Adipose tissue (tissue), 3 donors: ENCODE data around the gene TBXT. TPM values are rescaled to one million over a fixed set of nuclear protein-coding genes. Genes with fewer than 3 reads are reported as not detected.

ENCODE experiments used
- H3K27ac ChIP-seq: one replicate; pipeline ENCODE4 v1.5.1; 2013; ENCODE audit warnings: low read depth, low read length
- WGBS, 3 donors: extraction: QIAGEN DNeasy Blood & Tissue Kit; methylation state at CpG; one replicate each; pipeline ENCODE4 v1.1.7; 2013; 5-methylcytosine and 5-hydroxymethylcytosine counted together
- polyA plus RNA-seq, 3 donors: library from polyadenylated mRNA; stranded (reverse); fragments of 200-250 nt; gene quantifications; one replicate each; pipeline ENCODE4 v1.2.3, GENCODE V29; 2013
- donor health status: healthy with polysubstance abuse.
- donor health status: Bipolar disorder and iron deficiency.
- donor health status: healthy.

The TBXT gene, protein sequence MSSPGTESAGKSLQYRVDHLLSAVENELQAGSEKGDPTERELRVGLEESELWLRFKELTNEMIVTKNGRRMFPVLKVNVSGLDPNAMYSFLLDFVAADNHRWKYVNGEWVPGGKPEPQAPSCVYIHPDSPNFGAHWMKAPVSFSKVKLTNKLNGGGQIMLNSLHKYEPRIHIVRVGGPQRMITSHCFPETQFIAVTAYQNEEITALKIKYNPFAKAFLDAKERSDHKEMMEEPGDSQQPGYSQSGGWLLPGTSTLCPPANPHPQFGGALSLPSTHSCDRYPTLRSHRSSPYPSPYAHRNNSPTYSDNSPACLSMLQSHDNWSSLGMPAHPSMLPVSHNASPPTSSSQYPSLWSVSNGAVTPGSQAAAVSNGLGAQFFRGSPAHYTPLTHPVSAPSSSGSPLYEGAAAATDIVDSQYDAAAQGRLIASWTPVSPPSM
- polyA plus RNA-seq, result not detected

DNA sequence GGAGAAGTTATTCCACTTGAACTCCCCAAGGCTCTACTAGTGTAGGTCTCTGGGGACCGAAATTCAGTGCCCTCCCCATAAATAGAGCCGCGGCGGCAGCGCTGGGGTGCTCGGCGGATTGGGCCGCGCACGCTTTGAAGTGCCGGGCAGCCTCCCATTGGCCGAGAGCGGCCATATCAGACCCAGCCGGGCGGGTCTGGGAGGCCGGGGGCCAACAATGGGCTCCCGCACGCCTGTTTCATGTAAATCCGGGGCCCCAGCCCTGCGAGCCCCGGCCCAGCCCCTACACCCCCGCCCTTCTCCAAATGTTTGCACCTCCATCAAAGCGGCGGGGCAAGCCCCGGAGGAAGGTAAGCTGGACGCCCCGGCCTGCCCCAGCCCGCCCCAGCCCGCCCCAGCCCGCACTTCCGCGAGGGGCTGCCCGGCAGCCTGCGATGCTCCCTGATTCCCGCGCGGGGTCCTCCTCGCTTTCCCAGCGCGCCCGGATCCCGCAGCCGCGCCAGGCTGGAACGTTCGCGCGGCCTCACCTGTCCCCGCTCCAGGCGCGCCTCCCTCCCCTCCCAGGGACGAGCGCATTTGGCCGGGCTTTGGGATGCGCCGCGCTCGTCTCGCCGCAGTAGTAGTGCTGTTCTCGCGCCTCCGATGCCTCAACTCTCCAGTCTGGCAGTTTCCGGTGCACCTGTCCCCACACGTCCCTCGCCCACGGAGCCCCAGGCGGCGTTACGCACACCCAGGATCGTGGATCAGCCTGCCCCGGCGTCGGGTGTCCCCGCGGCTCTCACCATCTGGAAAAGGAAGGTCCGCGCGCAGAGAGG, at the start of gene TBXT:
TSS of gene TBXT (minus strand) at position 51 of the 815 bp plus-strand sequence. CDS start 260 bp downstream, outside the sequence.
- WGBS, 3 donors, result 1 to 2% (median 1%) methylated on average over 68 to 79 of the region's 79 CpGs
- H3K27ac ChIP-seq, result no peak within 1 kb of the TSS

DNA sequence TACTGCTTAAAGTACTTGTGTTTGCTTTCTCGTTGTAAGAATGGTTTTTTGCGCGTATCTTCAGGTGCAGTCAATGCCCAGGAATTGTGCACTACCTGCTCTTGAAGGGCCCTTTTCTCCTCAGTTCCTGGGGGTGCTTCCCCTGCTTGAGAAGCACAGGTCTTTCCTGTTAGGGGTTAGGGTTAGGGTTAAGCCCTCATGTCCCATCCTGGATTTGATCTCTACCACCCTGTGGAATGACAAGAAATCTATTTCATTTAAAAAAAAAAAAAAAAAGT, 39.6 kb upstream of the TBXT start:
- H3K27ac ChIP-seq, result no peak overlapping the region
- WGBS, 3 donors, result 89 to 96% (median 92%) methylated on average over 3 of the region's 3 CpGs

DNA sequence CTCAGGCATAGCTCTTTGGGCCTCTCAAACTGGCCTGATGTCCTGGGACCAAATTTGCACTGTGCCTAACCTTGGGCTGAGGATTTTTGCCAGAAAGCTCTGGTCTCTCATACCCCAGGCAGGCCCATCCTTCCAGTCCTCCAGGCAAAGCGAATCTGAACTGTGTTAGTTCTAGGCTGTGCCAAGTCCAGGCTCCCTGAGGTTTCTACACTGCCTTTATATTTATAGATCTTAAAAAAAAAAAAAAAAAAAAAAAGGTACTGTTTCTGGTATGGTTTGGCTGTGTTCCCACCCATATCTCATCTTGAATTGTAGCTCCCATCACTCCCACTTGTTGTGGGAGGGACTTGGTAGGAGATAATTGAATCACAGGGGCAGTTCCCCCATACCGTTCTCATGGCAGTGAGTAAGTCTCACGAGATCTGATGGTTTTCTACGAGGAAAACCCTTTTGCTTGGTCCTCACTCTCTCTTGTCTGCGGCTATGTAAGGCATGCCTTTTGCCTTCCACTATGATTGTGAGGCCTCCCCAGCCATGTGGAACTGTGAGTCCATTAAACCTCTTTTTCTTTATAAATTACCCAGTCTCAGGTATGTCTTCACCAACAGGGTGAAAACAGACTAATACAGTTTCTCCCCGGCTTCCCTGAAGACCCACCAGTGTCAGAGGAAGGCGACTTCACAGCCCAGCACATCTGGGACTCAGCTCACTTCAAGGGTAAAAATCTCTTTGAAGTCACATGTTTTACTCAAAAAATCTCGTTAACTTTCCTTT, 39.0 kb upstream of the TBXT start:
- WGBS, 3 donors, result 62 to 78% (median 73%) methylated on average over 8 of the region's 8 CpGs

DNA sequence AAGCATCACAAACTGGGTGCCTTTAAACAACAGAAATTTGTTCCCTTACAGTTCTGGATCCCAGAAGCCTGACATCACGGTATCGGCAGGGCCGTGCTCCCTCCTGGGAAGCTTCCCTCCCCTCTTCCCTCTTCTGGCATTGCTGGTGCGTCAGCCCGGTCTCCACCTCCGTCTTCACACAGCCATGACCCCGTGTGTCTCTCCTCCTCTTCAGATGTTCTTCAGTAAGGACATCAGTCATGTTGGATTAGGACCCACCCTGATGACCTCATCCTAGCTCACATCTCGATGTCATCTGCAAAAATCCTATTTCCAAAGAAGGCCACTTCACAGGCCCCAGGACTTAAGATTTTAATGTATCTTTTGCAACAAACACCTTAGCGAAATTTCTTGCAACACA, 38.4 kb upstream of the TBXT start:
- no peak overlapping the region for H3K27ac ChIP-seq
- WGBS, 3 donors, result 63 to 90% (median 65%) methylated on average over 9 of the region's 9 CpGs

More for the DNA sequence above, 39.0 kb upstream of the TBXT start:
- no peak overlapping the region for H3K27ac ChIP-seq

DNA sequence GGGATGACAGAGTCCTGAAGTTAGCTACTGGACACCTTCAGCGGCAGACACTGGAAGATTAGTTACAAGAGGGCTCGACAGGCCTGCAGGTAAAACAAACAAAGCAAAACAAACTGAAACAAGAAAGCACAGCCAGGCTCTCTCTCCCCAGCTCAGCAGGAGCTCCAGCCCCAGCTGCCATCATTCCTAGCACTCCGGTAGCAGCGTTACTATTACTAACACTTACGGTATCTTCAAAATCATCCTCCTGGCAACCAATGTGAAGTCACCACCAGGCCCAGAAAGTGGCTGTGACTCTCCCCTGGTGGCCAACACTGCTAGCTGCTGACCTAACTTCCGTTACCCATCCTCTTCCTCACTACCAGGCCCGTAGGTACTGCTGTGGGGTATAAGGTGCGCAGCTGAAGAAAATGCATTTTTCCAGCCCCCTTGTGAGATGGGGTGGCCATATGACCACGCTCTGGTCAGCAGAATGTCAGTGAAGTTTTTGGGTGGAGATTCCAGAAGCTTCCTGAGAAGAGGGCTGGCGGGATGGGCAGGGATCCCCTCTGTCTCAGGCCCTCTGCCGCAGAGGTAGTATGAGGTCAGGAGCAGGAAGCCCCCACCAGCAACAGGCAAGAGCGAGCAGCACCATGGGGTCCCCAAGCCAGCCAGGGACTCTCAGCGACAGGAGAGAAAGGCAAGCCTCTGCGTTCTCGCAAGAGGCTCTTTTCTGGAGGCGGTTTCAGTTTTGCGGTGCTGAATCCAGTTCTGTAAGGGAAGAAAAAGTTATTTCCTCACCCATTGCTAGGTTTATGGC, 37.4 kb upstream of the TBXT start:
- H3K27ac ChIP-seq, result no peak overlapping the region
- 74 to 92% (median 85%) methylated on average over 17 of the region's 17 CpGs for WGBS, 3 donors

DNA sequence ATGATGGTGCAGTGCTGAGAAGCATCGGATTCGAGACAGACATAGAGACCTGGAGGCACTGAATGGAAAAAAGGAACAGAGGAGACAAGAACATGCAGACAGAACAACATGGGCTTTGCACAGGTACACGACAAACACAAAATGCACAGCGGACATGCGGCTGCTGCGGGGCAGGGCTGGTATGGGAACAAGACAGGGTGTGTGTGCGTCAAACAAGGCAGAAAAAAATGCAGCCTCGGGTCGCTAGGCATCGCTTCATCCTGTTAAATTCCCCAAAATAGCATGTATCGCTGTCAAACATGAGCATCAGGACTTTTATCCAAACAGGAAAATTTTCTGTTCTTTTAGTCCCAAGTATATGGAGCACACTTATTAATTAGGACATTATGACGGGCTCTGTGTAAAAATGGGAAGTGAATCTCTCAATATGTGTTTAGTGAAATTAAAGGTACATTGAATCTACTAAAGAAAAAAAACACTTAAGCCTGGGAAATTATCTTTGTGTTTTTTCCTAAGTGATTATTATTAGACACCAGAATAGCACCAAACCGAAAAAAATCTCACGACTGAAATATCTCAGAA, 36.1 kb upstream of the TBXT start:
- no peak overlapping the region for H3K27ac ChIP-seq
- WGBS, 3 donors, result 90 to 91% (median 91%) methylated on average over 14 of the region's 14 CpGs

DNA sequence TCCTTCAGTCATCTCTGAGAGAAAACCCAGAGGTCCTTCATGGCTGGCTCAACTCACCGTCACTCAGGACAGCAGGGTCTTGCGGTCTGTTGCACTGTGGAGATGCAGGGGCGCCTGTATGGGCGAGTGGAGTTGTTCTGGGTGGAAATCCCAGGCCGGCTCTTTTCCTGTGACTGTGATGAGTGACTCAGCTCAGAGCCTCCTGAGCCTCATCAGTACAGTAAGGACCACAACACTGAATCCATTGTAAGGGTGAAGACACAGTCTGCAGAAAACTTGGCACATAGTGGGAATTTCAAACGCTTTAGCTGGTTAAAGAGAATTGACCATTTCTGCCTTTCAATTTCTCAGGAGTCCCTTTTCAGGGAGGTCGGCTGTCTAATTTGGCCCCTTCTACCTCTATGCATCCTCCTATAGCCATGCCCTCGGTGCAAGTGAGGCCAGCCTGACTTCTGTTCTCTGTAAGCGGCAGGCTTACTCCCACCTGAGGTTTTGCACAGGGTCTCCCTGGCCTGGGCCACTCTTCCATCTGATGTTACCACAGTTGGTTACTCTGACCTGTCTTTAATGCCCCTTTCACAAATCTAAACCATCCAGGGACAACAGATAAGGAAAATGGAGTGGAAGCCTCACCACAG, 35.5 kb upstream of the TBXT start:
- 81 to 93% (median 87%) methylated on average over 9 of the region's 9 CpGs for WGBS, 3 donors

DNA sequence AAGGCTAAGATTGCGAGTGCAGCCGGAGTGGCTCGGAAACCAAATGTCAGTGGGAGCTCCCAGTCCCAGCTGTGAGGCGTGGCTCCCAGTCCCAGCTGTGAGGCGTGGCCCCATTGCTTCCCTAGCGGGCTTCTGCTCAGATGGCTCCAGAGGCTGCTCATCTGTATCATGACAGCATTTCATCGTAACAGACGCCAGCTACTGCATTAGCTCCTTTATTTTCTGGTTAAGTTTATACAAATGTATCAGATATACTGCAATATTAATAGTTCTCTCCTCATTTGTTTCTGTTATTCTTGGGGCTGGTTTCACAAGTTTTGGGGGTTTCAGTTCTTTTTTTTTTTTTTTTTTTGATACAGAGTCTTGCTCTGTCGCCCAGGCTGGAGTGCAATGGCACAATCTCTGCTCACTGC, 34.7 kb upstream of the TBXT start:
- H3K27ac ChIP-seq, result no peak overlapping the region
- 58 to 77% (median 67%) methylated on average over 9 of the region's 9 CpGs for WGBS, 3 donors

More for the DNA sequence above, 35.5 kb upstream of the TBXT start:
- no peak overlapping the region for H3K27ac ChIP-seq

DNA sequence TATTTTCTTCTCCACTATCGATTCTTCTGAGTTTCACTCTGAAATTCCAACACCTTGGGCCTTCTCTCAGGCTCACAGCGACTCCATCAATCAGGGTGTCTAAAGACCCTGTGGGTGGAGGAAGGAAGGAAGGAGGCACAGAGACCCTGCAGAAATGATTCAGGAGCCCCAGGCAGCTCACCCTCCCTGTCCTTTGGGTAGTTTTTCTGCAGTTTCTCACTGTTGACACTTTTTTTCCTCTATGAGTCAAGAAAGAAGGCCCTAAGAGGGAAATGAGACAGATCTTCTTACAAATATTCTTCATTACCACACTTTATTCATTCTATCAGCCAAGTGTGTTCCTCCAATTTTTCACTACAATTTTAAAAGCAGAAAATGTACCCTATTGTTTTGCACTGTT, 34.2 kb upstream of the TBXT start:
- WGBS, 3 donors, result 52 to 81% (median 66%) methylated on average over 2 of the region's 2 CpGs
- no peak overlapping the region for H3K27ac ChIP-seq

DNA sequence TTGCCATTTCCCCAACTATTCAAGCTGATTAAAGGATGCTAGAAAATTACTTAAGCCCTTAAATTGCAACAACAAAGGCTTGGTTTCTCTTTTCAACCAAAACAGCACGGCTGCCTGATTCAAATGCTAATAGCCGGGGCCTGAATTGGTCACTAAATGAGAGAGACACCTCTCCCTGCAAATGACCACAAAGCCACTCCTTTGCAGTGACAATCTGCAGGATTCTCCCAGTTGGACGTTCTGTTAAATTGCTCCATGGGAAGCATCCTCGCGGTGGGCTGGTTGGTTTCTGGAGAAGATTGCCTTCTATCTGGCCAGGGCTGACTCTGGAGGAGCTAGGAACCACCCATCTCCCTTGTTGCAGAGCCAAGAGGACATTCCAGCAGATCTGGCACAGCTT, 29.7 kb upstream of the TBXT start:
- 39 to 64% (median 47%) methylated on average over 5 of the region's 5 CpGs for WGBS, 3 donors
- no peak overlapping the region for H3K27ac ChIP-seq

DNA sequence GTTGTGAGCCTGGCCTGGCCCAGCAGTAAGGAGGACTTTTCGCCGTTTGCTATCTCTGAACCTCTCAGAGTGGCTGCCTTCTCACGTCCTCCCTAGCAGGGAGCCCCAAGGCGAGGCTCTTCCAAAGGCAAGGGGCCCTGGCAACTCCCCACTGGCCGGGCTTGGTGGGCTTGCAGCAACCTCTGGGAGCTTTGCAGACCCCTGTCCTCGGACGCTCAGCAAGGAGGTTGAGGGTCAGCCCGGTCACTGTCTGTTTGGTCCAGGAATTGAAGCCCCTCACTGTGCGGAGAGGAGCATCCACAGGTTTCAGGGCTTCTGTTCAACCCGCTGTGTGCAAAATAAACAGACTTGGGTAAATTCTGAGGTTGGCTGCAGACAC, 28.2 kb upstream of the TBXT start:
- WGBS, 3 donors, result 67 to 83% (median 73%) methylated on average over 10 of the region's 10 CpGs
- H3K27ac ChIP-seq, result no peak overlapping the region

DNA sequence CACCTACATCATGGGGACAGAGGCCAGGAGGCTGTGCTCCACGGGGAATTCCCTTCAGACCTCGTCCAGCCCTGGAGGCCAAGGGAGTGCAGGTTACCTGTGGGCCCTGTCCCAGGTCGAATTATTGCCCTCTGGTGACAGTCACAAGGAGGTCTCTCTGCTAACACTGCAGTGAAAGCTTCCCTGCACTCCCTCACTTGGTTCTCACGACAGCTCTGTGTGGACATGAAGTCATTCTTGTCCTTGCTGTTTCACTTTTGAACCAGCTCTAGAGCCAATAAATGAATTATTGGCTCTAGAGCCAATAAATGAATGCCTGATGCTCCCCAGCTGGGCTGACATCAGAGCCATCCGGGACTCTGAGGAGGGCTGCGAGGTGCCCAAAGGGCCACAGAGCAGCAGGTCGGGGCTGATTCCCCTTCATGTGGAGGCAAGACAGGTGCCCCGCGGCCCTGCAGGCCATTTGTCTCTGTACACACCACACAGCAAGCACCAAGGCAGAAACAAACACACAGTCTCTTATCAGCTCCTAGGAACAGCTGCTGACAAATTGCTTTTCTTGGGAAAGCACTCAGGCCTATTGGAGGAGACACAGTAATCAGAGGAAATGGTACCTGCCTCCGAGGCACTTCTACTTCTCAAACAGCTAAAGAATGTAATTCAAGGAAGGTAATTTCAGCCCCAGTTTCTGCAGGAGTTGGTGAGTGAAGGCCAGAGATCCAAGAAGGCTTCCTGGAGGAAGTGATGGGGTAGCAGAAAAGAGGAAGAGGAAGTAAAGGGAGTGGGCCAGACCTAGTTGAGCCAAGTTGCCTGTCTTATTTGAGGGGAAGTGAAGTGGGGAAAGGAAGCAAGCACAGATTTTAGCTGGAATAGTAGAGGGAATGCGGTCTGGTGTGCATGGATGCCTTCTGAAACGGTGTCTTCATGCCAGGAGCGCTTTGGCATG, 27.5 kb upstream of the TBXT start:
- H3K27ac ChIP-seq, result no peak overlapping the region
- WGBS, 3 donors, result 36 to 44% (median 42%) methylated on average over 13 of the region's 13 CpGs

DNA sequence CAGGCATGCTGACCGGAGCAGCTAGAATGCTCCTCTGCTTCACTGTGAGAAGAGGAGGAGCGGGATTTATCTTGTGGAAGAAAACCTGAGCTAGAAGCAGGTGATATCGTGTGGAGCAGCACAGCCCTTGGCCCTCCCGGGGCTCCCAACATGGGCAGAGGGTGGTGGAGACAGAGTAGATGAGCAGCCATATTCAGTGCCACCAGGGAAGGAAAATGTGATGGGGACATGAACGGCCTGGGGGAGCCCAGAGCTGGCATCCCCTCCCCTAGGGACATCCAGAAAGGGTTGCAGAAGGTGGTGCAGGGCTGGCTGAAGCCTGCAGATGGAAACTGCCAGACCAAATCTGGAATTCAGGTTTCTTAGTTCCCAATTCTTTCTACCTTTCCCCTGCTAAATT, 24.9 kb upstream of the TBXT start:
- 83 to 86% (median 83%) methylated on average over 5 of the region's 5 CpGs for WGBS, 3 donors
- no peak overlapping the region for H3K27ac ChIP-seq

DNA sequence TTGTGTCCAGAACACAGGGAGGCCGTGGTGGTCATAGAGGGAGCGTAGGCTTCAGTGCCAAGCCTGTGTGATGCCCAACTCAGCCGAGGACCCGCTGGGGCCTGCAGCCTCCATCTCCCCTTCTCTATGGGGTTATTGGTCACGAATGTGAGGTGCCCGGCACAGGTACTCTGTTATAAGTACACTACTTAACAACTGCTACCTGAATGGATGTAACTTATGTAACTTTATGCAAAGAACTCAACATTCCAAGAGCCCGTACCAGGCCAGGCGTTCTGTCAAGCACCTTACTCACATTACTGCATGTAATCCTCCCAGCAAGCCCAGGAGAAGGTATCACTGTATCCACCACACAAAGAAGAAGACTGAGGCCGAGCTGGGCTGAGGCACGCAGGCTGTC, 24.5 kb upstream of the TBXT start:
- H3K27ac ChIP-seq, result no peak overlapping the region
- WGBS, 3 donors, result 88 to 95% (median 93%) methylated on average over 10 of the region's 10 CpGs

DNA sequence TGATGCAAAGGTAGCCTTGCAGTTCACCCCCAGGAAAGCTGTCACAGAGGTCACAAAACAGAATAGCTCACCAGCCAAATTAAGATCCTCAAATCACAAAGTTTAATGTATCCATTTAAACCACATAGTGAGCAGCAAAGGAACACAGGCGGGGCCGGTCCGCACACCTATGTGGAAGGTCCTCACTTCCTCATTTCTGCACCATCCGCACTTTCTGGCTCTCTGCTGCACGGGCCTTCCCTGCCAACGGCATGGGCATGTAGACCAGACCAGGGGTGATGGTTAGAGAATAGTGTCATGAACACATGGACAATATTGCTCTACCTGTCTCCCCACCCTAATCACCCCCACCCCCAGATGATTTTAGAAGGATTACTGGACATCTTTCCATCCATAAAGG, 12.1 kb upstream of the TBXT start:
- H3K27ac ChIP-seq, result no peak overlapping the region
- WGBS, 3 donors, result 73 to 85% (median 83%) methylated on average over 6 of the region's 6 CpGs

DNA sequence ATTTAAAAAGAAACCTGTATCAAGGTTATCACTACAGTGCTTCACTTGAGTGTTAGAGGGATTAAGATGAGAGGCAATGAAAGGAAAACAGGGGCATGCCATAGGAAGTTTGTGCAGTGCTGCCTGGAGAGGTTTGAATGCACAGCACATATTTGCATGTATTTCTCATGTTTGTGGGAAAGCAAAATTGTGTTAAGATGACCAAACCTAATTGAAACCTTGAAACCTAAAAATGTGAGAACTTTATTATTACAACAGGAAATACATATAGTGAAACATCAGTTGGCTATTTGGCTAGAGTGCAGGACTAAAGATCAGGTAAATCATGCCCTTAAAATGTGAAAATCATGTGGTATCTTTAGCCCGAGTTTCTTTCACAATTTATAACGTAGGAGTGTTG, 8.5 kb upstream of the TBXT start:
- H3K27ac ChIP-seq, result no peak overlapping the region
- WGBS, 3 donors, result 55 to 76% (median 67%) methylated on average over 2 of the region's 2 CpGs
